Suprapubic skin (tissue), 4 donors: Measurements from ENCODE around the gene PGGT1B.

ENCODE experiments used
- EP300 ChIP-seq: sonication (generic); formaldehyde crosslinking; IDR thresholded peaks from one replicate; pipeline ENCODE4 v1.6.1; 2017; ENCODE audit warnings: antibody characterized with exemption
- POLR2A ChIP-seq, 2 donors: fragments of 450-650 bp; IDR thresholded peaks; one replicate each; pipeline ENCODE4 v1.6.1; 2017; ENCODE audit warnings: antibody characterized with exemption in 2 of 2, mild to moderate bottlenecking in 2 of 2, moderate library complexity in 2 of 2
- POLR2AphosphoS5 ChIP-seq, 3 donors: sonication (generic); formaldehyde crosslinking; IDR thresholded peaks; one replicate each; pipeline ENCODE4 v1.6.1; 2017; ENCODE audit warnings: antibody characterized with exemption in 3 of 3
- TF ChIP-seq, protein P1 (sequence below), 2 donors: fragments of 200-600 bp in 1 of 2; fragments of 450-650 bp in 1 of 2; sonication (generic) in 1 of 2; IDR thresholded peaks; one replicate each; pipeline ENCODE4 v1.5.1; 2016 to 2019; ENCODE audit warnings: antibody characterized with exemption in 2 of 2, mild to moderate bottlenecking in 1 of 2, moderate library complexity in 1 of 2

DNA sequence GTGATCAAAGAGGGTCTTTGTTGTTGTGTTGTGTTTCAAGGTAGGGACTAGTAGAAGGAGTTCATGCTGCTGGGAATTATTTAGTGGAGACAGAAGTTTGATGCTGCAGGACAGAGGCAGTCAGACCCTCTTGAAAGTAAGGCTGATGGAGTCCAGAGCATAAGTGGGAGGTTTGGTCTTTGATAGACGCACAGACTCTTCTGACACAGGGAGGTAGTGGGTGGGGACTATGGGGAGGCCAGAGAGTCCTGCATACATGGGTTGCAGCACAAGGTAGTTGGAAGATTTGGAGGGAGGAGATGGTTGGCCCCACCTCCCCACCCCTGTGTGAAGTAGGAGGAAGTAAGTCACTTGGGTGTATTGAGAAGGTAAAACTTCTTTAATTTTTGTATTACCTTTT is 36.1 kb upstream of the PGGT1B start:
- TF ChIP-seq POLR2A (IDR thresholded peaks at IDR 0.05) (no peak), EP300 (no peak), POLR2AphosphoS5 (IDR thresholded peaks at IDR 0.05) (no peak)
- TF ChIP-seq, protein P1, sequence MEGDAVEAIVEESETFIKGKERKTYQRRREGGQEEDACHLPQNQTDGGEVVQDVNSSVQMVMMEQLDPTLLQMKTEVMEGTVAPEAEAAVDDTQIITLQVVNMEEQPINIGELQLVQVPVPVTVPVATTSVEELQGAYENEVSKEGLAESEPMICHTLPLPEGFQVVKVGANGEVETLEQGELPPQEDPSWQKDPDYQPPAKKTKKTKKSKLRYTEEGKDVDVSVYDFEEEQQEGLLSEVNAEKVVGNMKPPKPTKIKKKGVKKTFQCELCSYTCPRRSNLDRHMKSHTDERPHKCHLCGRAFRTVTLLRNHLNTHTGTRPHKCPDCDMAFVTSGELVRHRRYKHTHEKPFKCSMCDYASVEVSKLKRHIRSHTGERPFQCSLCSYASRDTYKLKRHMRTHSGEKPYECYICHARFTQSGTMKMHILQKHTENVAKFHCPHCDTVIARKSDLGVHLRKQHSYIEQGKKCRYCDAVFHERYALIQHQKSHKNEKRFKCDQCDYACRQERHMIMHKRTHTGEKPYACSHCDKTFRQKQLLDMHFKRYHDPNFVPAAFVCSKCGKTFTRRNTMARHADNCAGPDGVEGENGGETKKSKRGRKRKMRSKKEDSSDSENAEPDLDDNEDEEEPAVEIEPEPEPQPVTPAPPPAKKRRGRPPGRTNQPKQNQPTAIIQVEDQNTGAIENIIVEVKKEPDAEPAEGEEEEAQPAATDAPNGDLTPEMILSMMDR (IDR thresholded peaks at IDR 0.05), result no peak
